ENCODE results near the gene PTPN6. TPM values are rescaled to one million over a fixed set of nuclear protein-coding genes. Genes with fewer than 3 reads are reported as not detected.

The PTPN6 gene
- total RNA-seq, 2 experiments from 2014 or later = 79.0 to 83.5 TPM

- Histone ChIP-seq H3K9me3 (ENCODE audit: control insufficient read depth in 1 of 2, insufficient read depth in 1 of 2, low read length in 2 of 2) (no peaks in the 10 kb centered on the region), H3K4me3 (ENCODE audit: low read length) (no peak overlapping the region), H3K27me3 (ENCODE audit: control insufficient read depth in 1 of 2, insufficient read depth in 2 of 2, low read length in 2 of 2) (no peaks in the 10 kb centered on the region), H3K4me1 (ENCODE audit: insufficient read depth, low read length) (peaks cover 32% of the 10 kb centered on the region), H3K36me3 (ENCODE audit: insufficient read depth, low read length) (peaks cover 38% of the 10 kb centered on the region), H3K27ac (ENCODE audit: low read depth in 1 of 2, low read length in 2 of 2) (peak overlapping the region in 1 of 2 donors; percentile 23)
- H3K36me3 Mint-ChIP-seq (ENCODE audit: low read depth) = peaks cover 43% of the 10 kb centered on the region
- TF ChIP-seq CTCF (IDR thresholded peaks at IDR 0.05) = no peak
- no peak for DNase-seq
- peak overlapping the region; percentile 82 for H3K4me3 Mint-ChIP-seq
- CTCF ChIA-PET = interaction anchor here (0.8 to 1.5 kb wide), 2 partner anchors 21 to 25 kb away, joined by 3 to 6 read pairs; no protein-coding TSS in a partner anchor
- POLR2A ChIA-PET = interaction anchor here (0.7 to 5.4 kb wide), 3 partner anchors 25 to 43 kb away, joined by 3 to 35 read pairs (median 35); partner anchors contain the start of genes C12orf57, RNU7-1 and SPSB2
- peaks cover 31% of the 10 kb centered on the region for H3K4me1 Mint-ChIP-seq (ENCODE audit: low read depth)
- H3K27me3 Mint-ChIP-seq = no peaks in the 10 kb centered on the region
- ATAC-seq (ENCODE audit: poor library complexity) = no peak
- H3K27ac Mint-ChIP-seq = peak overlapping the region; percentile 82
- H3K9me3 Mint-ChIP-seq = no peaks in the 10 kb centered on the region
- intact Hi-C loops (cut with DNase I, micrococcal nuclease) = no loop called here
Observed at GRCh38 chr12:6916426-6917200, 34.5 kb upstream of the PTPN6 start.

- H3K4me3 ChIP-seq (ENCODE audit: low read length) = no peak overlapping the region
- no peaks in the 10 kb centered on the region for H3K9me3 Mint-ChIP-seq
- H3K4me1 ChIP-seq (ENCODE audit: insufficient read depth, low read length) = peaks cover 32% of the 10 kb centered on the region
- no peak for TF ChIP-seq CTCF (IDR thresholded peaks at IDR 0.05)
- peaks cover 30% of the 10 kb centered on the region for H3K4me1 Mint-ChIP-seq (ENCODE audit: low read depth)
- ATAC-seq (ENCODE audit: poor library complexity) (no peak), DNase-seq (no peak)
- peak overlapping the region; percentile 82 for H3K27ac Mint-ChIP-seq
- no peaks in the 10 kb centered on the region for H3K9me3 ChIP-seq (ENCODE audit: control insufficient read depth in 1 of 2, insufficient read depth in 1 of 2, low read length in 2 of 2)
- H3K27ac ChIP-seq (ENCODE audit: low read depth in 1 of 2, low read length in 2 of 2) = no peak overlapping the region
- H3K36me3 ChIP-seq (ENCODE audit: insufficient read depth, low read length) = peaks cover 48% of the 10 kb centered on the region
- H3K36me3 Mint-ChIP-seq (ENCODE audit: low read depth) = peaks cover 49% of the 10 kb centered on the region
- POLR2A ChIA-PET = interaction anchor here (0.7 kb wide), 1 partner anchor 26 kb away, joined by 3 read pairs; no protein-coding TSS in a partner anchor
- no peaks in the 10 kb centered on the region for H3K27me3 Mint-ChIP-seq
- H3K4me3 Mint-ChIP-seq = no peak overlapping the region
- CTCF ChIA-PET = no interaction called here
- intact Hi-C loops (cut with DNase I, micrococcal nuclease) = no loop called here
- H3K27me3 ChIP-seq (ENCODE audit: control insufficient read depth in 1 of 2, insufficient read depth in 2 of 2, low read length in 2 of 2) = no peaks in the 10 kb centered on the region
Observed at GRCh38 chr12:6917491-6918231, 33.5 kb upstream of the PTPN6 start.

- DNase-seq (no peak), ATAC-seq (ENCODE audit: poor library complexity) (no peak)
- Mint-ChIP-seq H3K36me3 (ENCODE audit: low read depth) (peaks cover 50% of the 10 kb centered on the region), H3K9me3 (no peaks in the 10 kb centered on the region), H3K4me3 (no peak overlapping the region), H3K27ac (no peak overlapping the region), H3K4me1 (ENCODE audit: low read depth) (peaks cover 19% of the 10 kb centered on the region), H3K27me3 (no peaks in the 10 kb centered on the region)
- no peak overlapping the region for H3K4me3 ChIP-seq (ENCODE audit: low read length)
- peaks cover 63% of the 10 kb centered on the region for H3K36me3 ChIP-seq (ENCODE audit: insufficient read depth, low read length)
- POLR2A ChIA-PET = no interaction called here
- H3K27ac ChIP-seq (ENCODE audit: low read depth in 1 of 2, low read length in 2 of 2) = no peak overlapping the region
- H3K9me3 ChIP-seq (ENCODE audit: control insufficient read depth in 1 of 2, insufficient read depth in 1 of 2, low read length in 2 of 2) = no peaks in the 10 kb centered on the region
- CTCF ChIA-PET = interaction anchor here (0.6 to 1.6 kb wide), 4 partner anchors 18 to 47 kb away, joined by 3 to 5 read pairs (median 4); no protein-coding TSS in a partner anchor
- no peak for TF ChIP-seq CTCF (IDR thresholded peaks at IDR 0.05)
- intact Hi-C loops (cut with DNase I, micrococcal nuclease) = no loop called here
- H3K4me1 ChIP-seq (ENCODE audit: insufficient read depth, low read length) = peaks cover 26% of the 10 kb centered on the region
- no peaks in the 10 kb centered on the region for H3K27me3 ChIP-seq (ENCODE audit: control insufficient read depth in 1 of 2, insufficient read depth in 2 of 2, low read length in 2 of 2)
Observed at GRCh38 chr12:6919588-6919987, 31.6 kb upstream of the PTPN6 start.

Measured in CD4-positive, alpha-beta T cell (primary cell).